GM18873 (cell line): ENCODE data around the gene PDZRN4.

ENCODE experiments used
- ATAC-seq: cut with Tn5 transposase; IDR thresholded peaks from one replicate; pipeline ENCODE4 v1.9.1; 2021; ENCODE audit warnings: mild to moderate bottlenecking, moderate library complexity, moderate number of reproducible peaks; ENCODE audit not compliant: unreplicated experiment, low FRiP score

The PDZRN4 gene

GRCh38 chr12:41344776-41345470 is 156.8 kb downstream of the PDZRN4 start:
- no peak for ATAC-seq

GRCh38 chr12:41348198-41348597 is 160.1 kb downstream of the PDZRN4 start:
- ATAC-seq: no peak

- no peak for ATAC-seq
These were observed 168.1 kb downstream of the PDZRN4 start for GRCh38 chr12:41356181-41356580.

GRCh38 chr12:41361738-41362137 is 173.6 kb downstream of the PDZRN4 start:
- no peak for ATAC-seq

- no peak for ATAC-seq
These were observed 174.4 kb downstream of the PDZRN4 start for GRCh38 chr12:41362510-41362909.

GRCh38 chr12:41362931-41363330 is 174.8 kb downstream of the PDZRN4 start:
- no peak for ATAC-seq

- ATAC-seq: no peak
These were observed 176.1 kb downstream of the PDZRN4 start for GRCh38 chr12:41364211-41364610.

- ATAC-seq: no peak
These were observed 177.6 kb downstream of the PDZRN4 start for GRCh38 chr12:41365653-41366171.

GRCh38 chr12:41367726-41368405 is 179.7 kb downstream of the PDZRN4 start:
- no peak for ATAC-seq

- ATAC-seq: no peak
These were observed 192.8 kb downstream of the PDZRN4 start for GRCh38 chr12:41380878-41381277.

GRCh38 chr12:41402801-41403200 is 214.7 kb downstream of the PDZRN4 start:
- no peak for ATAC-seq

- ATAC-seq: no peak
These were observed 219.2 kb downstream of the PDZRN4 start for GRCh38 chr12:41407232-41407799.

- no peak for ATAC-seq
These were observed 221.5 kb downstream of the PDZRN4 start for GRCh38 chr12:41409628-41410027.

GRCh38 chr12:41418586-41418985 is 230.5 kb downstream of the PDZRN4 start:
- ATAC-seq: no peak

GRCh38 chr12:41419131-41419893 is 231.2 kb downstream of the PDZRN4 start:
- ATAC-seq: no peak

GRCh38 chr12:41424651-41425050 is 236.5 kb downstream of the PDZRN4 start:
- ATAC-seq: no peak

GRCh38 chr12:41433460-41433859 is 245.3 kb downstream of the PDZRN4 start:
- ATAC-seq: no peak

- ATAC-seq: no peak
These were observed 248.0 kb downstream of the PDZRN4 start for GRCh38 chr12:41436076-41436475.

- ATAC-seq: no peak
These were observed 249.4 kb downstream of the PDZRN4 start for GRCh38 chr12:41437563-41437962.

- no peak for ATAC-seq
These were observed 250.9 kb downstream of the PDZRN4 start for GRCh38 chr12:41438854-41439541.
